Mucosa of rectum (tissue), 2 donors: ENCODE results near the gene KHK.

Source experiments
- H3K27ac ChIP-seq, 2 donors: one replicate each; pipeline ENCODE4 v1.7.0; 2013; ENCODE audit warnings: inconsistent platforms in 2 of 2, low read depth in 2 of 2, low read length in 2 of 2
- H3K27me3 ChIP-seq, 2 donors: one replicate each; pipeline ENCODE4 v1.7.0; 2013; ENCODE audit warnings: low read length in 2 of 2; ENCODE audit not compliant: control insufficient read depth in 2 of 2, insufficient read depth in 2 of 2
- H3K36me3 ChIP-seq, 2 donors: one replicate each; pipeline ENCODE4 v1.7.0; 2013; ENCODE audit warnings: low read length in 2 of 2; ENCODE audit not compliant: control insufficient read depth in 2 of 2, insufficient read depth in 2 of 2
- H3K4me1 ChIP-seq, 2 donors: one replicate each; pipeline ENCODE4 v1.7.0; 2013; ENCODE audit warnings: low read length in 2 of 2, mild to moderate bottlenecking in 1 of 2; ENCODE audit not compliant: control insufficient read depth in 2 of 2, insufficient read depth in 2 of 2
- H3K4me3 ChIP-seq, 2 donors: one replicate each; pipeline ENCODE4 v1.7.0; 2013; ENCODE audit warnings: low read length in 2 of 2
- H3K9ac ChIP-seq, 2 donors: one replicate each; pipeline ENCODE4 v1.7.0; 2013; ENCODE audit warnings: low read length in 2 of 2, low read depth in 1 of 2, mild to moderate bottlenecking in 1 of 2
- H3K9me3 ChIP-seq, 2 donors: one replicate each; pipeline ENCODE4 v1.7.0; 2013; ENCODE audit warnings: low read length in 2 of 2; ENCODE audit not compliant: control insufficient read depth in 2 of 2
- donor health status: healthy.
- donor health status: Normal muscosa, but diverticular disease.

The KHK gene

DNA sequence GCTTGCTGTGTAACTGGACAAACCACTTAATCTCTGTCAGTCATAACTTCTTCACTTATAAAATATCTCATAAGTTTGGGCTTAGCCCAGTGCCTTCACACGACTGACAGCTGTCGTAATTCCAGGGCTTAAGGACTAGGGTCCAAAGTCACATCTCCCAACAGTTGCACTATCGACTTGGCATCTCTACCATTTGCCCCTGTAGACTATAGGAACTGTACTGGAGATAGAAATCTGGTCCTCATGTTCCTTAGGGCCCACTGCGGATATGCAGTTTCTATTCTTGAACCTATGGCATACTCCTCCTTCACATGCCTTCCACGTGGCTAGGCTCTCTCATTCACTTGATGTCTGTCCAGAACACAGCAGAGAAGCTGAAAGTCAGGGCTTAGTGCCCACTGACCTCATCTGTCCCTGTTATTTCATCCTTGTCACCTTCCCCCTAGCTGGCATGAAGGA is 39.7 kb downstream of the KHK start:
- peaks cover 0 to 4% of the 10 kb centered on the region in 2 donors for H3K27me3 ChIP-seq
- H3K4me3 ChIP-seq: no peak overlapping the region
- no peak overlapping the region for H3K9ac ChIP-seq
- H3K4me1 ChIP-seq: peaks cover 8 to 10% of the 10 kb centered on the region in 2 donors
- H3K36me3 ChIP-seq: peaks cover 14 to 17% of the 10 kb centered on the region in 2 donors
- H3K27ac ChIP-seq: no peak overlapping the region
- H3K9me3 ChIP-seq: no peaks in the 10 kb centered on the region

DNA sequence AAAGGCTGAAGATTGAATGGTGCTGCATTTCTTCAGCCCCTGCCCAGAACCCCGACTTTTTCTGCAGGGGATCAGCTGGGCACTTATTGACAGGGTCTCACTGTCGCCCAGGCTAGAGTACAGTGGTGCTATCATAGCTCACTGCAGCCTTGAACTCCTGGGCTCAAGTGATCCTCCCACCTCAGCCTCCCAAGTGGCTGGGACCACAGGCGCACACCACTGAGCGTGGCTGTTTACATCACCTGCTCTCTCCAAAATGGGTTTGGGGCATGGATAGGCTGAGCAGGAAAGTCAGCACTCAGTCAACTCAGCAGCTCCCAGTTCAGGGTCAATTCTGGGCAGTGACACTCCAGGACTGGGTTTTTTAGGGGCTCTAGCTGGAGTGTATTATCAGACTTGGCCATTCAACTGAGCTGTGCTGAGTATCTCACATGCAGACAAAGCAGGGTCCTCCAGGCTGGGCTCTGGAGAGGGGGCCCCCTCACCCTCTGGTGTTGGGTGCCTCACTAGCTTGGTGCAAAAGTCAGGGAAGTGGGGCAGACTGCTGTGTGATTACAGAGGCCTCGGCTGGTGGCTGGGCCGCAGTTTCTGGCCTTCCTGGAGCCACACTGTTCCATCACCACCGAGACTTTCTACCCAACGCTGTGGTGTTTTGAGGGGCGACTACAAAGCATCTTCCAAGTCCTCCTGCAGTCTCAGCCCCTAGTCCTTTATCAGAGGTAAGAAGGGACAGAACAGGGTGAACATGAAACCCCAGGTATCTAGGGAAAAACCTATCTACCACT is 41.5 kb downstream of the KHK start:
- no peak overlapping the region for H3K27ac ChIP-seq
- H3K9ac ChIP-seq: no peak overlapping the region
- H3K4me1 ChIP-seq: peaks cover 12 to 15% of the 10 kb centered on the region in 2 donors
- peaks cover 23 to 31% of the 10 kb centered on the region in 2 donors for H3K36me3 ChIP-seq
- no peaks in the 10 kb centered on the region for H3K9me3 ChIP-seq
- no peaks in the 10 kb centered on the region for H3K27me3 ChIP-seq
- no peak overlapping the region for H3K4me3 ChIP-seq

DNA sequence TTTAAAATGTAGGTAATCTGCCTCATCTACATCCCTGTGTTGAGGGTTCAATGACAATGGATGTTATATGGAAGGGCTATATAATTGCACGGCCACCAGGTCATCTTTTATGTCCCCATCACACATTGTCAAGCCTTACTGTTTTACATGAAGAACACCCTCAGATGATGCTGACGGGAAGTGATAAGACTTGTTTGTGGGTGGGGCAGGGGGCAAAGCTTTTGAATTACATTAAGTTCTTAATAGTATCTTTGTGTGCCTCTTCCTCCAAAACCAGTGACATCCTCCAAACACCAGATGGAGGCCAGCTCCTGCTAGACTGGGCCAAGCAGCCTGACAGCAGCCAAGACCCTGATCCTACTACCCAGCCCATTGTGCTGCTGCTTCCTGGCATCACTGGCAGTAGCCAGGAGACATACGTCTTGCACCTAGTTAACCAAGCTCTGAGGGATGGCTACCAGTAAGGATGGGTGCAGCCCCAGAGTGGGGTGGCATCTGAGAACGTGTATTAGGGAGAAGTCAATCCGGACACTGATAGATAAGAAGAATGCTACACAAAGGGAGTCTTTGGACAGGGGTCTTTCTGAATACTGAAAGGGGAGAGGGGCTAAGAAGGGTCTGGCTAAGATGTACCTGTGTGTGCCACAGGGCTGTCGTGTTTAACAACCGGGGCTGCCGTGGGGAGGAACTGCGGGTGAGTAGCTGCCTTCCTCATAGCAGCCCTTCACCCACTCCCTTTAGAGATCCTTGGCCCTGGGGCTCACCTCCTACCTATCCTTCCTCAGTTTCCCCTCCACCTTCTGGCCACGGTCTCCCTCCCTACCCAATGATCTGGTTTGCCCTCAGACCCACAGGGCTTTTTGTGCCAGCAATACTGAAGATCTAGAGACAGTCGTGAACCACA is 42.3 kb downstream of the KHK start:
- no peak overlapping the region for H3K4me3 ChIP-seq
- H3K27ac ChIP-seq: no peak overlapping the region
- no peaks in the 10 kb centered on the region for H3K27me3 ChIP-seq
- H3K9me3 ChIP-seq: no peaks in the 10 kb centered on the region
- no peak overlapping the region for H3K9ac ChIP-seq
- peaks cover 23 to 31% of the 10 kb centered on the region in 2 donors for H3K36me3 ChIP-seq
- H3K4me1 ChIP-seq: peaks cover 15 to 16% of the 10 kb centered on the region in 2 donors

DNA sequence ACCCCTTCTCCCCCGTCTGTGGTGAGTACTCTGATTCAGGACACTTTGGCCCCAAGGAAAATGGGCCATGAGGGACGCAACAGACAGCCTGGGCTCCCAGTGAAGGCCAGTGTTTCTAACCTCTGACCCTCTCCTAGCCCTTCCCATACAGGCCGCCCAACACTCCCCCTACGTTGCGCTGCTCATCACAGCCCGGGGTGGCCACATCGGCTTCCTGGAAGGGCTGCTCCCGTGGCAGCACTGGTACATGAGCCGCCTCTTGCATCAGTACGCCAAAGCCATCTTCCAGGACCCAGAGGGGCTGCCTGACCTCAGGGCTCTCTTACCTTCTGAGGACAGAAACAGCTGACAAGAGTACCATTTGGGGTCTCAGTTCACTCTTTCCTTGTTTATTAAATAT is 43.8 kb downstream of the KHK start:
- peaks cover 15 to 18% of the 10 kb centered on the region in 2 donors for H3K4me1 ChIP-seq

DNA sequence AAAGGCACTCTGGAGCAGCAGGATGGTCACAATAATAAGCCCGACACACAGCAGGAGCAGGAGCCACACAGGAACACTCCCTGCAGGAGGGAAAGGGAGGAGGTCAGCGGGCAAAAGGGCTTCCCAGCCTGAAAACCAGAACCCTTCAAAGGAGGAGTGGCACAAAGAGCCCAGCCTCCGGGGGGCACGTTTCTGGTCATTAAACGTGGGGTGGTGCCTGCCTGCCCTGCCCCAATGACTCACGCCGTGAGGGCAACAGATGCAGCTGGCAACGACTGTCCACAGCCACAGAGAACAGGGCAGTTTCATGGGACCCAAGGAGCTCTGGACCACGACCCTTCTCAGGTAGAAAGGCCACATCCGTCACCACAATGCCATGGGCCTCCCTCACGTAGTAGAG is 44.9 kb downstream of the KHK start:
- Histone ChIP-seq H3K36me3 (peaks cover 23 to 31% of the 10 kb centered on the region in 2 donors), H3K9me3 (no peaks in the 10 kb centered on the region), H3K27me3 (no peaks in the 10 kb centered on the region), H3K9ac (no peak overlapping the region), H3K4me3 (no peak overlapping the region), H3K27ac (no peak overlapping the region), H3K4me1 (peaks cover 15 to 18% of the 10 kb centered on the region in 2 donors)

More for the DNA sequence above, 43.8 kb downstream of the KHK start:
- Histone ChIP-seq H3K9me3 (no peaks in the 10 kb centered on the region), H3K9ac (no peak overlapping the region), H3K27ac (no peak overlapping the region), H3K27me3 (no peaks in the 10 kb centered on the region), H3K36me3 (peaks cover 23 to 31% of the 10 kb centered on the region in 2 donors), H3K4me3 (no peak overlapping the region)

DNA sequence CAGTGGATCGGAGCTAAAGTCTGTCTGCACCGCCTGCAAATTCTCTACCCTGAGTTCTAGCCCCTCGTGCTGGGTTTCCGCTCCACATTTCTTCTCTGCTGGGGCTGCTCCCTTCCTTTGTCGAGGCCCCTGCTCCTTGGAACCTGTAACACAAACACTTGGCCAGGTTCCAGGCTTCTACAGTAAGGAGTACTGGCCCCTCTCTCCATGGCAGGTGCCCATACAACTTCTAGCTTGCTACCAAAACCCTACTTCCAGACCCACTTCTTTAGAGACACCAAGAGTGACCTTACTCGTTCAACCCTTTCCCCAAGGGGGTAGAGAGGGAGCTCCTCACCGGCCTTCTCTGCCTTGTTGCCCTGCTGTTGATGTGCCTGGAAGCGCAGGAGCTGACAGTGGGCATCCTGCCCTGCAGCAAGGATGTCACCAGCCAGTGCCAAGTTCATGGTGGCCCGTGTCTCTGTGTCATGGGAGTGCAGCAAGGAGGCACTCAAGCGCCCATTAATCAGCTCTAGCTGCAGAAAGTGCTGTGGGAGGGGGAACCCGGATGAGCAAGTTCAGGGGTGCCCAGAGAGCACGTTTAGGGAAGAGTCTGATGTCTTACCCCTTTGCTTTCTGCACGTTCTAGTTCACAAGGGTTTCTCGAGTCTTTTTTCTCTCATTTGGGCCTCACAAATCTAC is 46.8 kb downstream of the KHK start:
- H3K4me1 ChIP-seq: peaks cover 15 to 18% of the 10 kb centered on the region in 2 donors
- peak overlapping the region; percentile 81 to 86 for H3K4me3 ChIP-seq
- peaks cover 23 to 31% of the 10 kb centered on the region in 2 donors for H3K36me3 ChIP-seq
- H3K9ac ChIP-seq: peak overlapping the region; percentile 84 to 93
- no peaks in the 10 kb centered on the region for H3K27me3 ChIP-seq
- H3K27ac ChIP-seq: peak overlapping the region in 1 of 2 donors; percentile 87
- H3K9me3 ChIP-seq: no peaks in the 10 kb centered on the region

DNA sequence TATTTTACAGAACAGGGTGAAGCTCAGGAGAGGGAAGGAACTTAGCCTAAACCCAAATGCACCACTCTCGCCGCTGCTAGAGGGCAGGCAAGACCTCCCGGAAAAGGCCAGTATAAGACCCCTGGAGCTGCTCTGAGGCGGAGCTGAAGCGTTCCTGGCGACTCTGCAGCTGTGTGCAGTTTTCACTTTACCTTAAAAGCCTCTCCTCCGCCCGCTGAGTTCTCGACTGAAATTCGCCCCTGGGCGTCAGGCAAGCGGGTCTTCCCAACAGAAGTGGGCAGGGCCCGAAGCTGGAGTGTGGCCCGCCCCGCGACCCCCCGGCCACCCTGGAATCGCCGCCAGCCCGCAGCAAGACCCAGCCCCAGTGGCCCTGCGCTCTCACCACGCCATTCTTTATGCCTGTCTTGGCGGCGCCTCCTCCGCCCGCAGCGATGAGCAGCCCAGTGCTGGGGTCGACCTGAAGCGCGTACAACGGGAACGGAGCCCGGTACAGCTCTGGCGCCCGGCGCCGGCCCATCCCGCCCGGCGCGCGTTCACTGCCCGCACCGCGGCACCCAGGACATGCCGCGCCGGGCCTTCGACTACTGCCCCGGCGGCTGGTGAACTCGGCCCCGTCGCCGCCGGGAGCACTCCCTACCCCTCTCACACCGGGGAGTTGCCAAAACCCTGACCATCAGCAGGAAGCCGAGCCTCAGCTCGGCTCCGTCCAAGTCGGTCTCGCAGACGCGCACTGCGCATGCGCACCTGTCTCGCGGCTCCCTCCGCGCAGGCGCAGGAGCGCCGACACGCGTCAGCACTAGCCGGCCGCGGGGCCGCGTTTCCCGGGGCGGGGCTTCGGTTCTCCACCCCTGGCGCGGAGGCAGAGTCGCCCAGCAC is 47.6 kb downstream of the KHK start, which contains the start of gene PREB:
TSS of gene PREB (minus strand) at position 732 of the 876 bp plus-strand sequence. CDS start at position 517, 215 bp downstream.
- no peaks in the 10 kb centered on the region for H3K27me3 ChIP-seq
- peak within 1 kb of the TSS; percentile 81 to 86 for H3K4me3 ChIP-seq
- H3K9me3 ChIP-seq: no peaks in the 10 kb centered on the region
- H3K4me1 ChIP-seq: peaks cover 15 to 18% of the 10 kb centered on the region in 2 donors
- peak within 1 kb of the TSS; percentile 84 to 93 for H3K9ac ChIP-seq
- H3K36me3 ChIP-seq: peaks cover 23 to 31% of the 10 kb centered on the region in 2 donors
- H3K27ac ChIP-seq: peak within 1 kb of the TSS; percentile 78 to 87

DNA sequence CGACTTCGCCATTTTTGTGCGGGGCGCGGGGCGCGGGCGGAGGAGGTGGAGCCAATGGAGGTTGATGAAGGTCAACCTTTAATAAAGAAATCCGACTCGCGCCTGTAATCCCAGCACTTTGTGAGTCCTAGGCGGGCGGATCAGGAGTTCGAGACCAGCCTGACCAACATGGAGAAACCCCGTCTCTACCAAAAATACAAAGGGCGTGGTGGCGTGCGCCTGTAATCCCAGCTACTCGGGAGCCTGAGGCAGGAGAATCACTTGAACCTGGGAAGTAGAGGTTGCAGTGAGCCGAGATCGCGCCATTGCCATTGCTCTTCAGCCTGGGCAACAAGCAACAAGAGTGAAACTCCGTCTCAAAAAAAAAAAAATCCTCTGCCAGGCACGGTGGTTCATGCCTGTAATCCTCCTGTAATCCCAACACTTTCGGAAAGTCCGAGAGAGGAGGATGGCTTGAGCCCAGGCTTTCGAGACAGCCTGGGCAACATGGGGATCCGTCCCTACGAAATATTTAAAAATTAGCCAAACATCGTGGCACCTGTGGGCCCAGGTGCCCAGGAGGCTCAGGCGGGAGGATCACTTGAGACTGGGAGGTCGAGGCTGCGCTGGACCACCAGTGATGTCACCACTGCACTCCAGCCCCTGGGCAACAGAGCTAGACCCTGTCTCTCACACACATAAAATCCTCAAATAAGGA is 48.4 kb downstream of the KHK start:
- Histone ChIP-seq H3K4me1 (peaks cover 15 to 18% of the 10 kb centered on the region in 2 donors), H3K27ac (peak overlapping the region in 1 of 2 donors; percentile 87), H3K9ac (peak overlapping the region; percentile 41 to 93), H3K27me3 (no peaks in the 10 kb centered on the region), H3K36me3 (peaks cover 19 to 27% of the 10 kb centered on the region in 2 donors), H3K4me3 (peak overlapping the region; percentile 65 to 81), H3K9me3 (no peaks in the 10 kb centered on the region)
